PC-3 (cell line): ENCODE measurements around the gene BLNK. TPM values are rescaled to one million over a fixed set of nuclear protein-coding genes. Genes with fewer than 3 reads are reported as not detected.

ENCODE experiments used
- ATAC-seq: fragments of 200-7000 bp; cut with Tn5 transposase; 2 replicates; pipeline ENCODE4 v1.9.1; 2020; ENCODE audit warnings: mild to moderate bottlenecking, moderate library complexity
- BruUV-seq: library from RNA; stranded (reverse); fragments of 400-500 nt; replicated peaks from 2 replicates; lab custom pipeline; 2021; lab: Mats Ljungman, UMichigan
- CTCF ChIA-PET: fragments of 300-600 bp; sonication (Branson Sonifier 250); formaldehyde crosslinking; loops from one replicate; lab custom pipeline; 2022; ENCODE audit warnings: antibody characterized with exemption; lab: Charles Lee
- POLR2A ChIA-PET: fragments of 300-600 bp; sonication (Branson Sonifier 250); formaldehyde crosslinking; loops from one replicate; lab custom pipeline; 2022; ENCODE audit warnings: antibody characterized with exemption; ENCODE audit not compliant: unreplicated experiment; lab: Charles Lee
- DNase-seq: peaks from one replicate; pipeline ENCODE4 v3.0.0-alpha.2; 2015
- H2AFZ ChIP-seq: fragments of 300-600 bp; sonication (generic); 2 replicates; pipeline ENCODE4 v1.6.0; 2016; ENCODE audit warnings: antibody characterized with exemption, low read length
- H3F3A ChIP-seq: fragments of 300-600 bp; sonication (generic); one replicate; pipeline ENCODE4 v1.6.0; 2017; ENCODE audit warnings: antibody characterized with exemption, low read length, control low read depth, mild to moderate bottlenecking; ENCODE audit not compliant: unreplicated experiment
- H3K27ac ChIP-seq: fragments of 300-600 bp; sonication (generic); 2 replicates; pipeline ENCODE4 v1.5.1; 2016; ENCODE audit warnings: mild to moderate bottlenecking, low read length
- H3K27me3 ChIP-seq: fragments of 300-600 bp; sonication (generic); 2 replicates; pipeline ENCODE4 v1.6.1; 2016; ENCODE audit warnings: low read length, mixed read lengths
- H3K36me3 ChIP-seq: fragments of 300-600 bp; sonication (generic); 2 replicates; pipeline ENCODE4 v1.6.1; 2016; ENCODE audit warnings: low read depth, mixed run types, low read length, mixed read lengths
- H3K4me1 ChIP-seq: fragments of 300-600 bp; sonication (generic); 2 replicates; pipeline ENCODE4 v1.5.1; 2016; ENCODE audit warnings: low read length; ENCODE audit not compliant: insufficient read depth
- H3K4me2 ChIP-seq: fragments of 300-600 bp; sonication (generic); 2 replicates; pipeline ENCODE4 v1.6.0; 2016; ENCODE audit warnings: low read length
- H3K4me3 ChIP-seq: fragments of 300-600 bp; sonication (generic); 2 replicates; pipeline ENCODE4 v1.5.1; 2016; ENCODE audit warnings: mild to moderate bottlenecking, low read length, mixed read lengths
- H3K79me2 ChIP-seq: fragments of 300-600 bp; sonication (generic); 2 replicates; pipeline ENCODE4 v1.6.1; 2017; ENCODE audit warnings: low read length, mixed read lengths
- H3K9ac ChIP-seq: fragments of 300-600 bp; sonication (generic); 2 replicates; pipeline ENCODE4 v1.6.0; 2016; ENCODE audit warnings: mild to moderate bottlenecking, low read length
- H3K9me2 ChIP-seq: fragments of 300-600 bp; sonication (generic); replicated peaks from 2 replicates; pipeline ENCODE4 v1.6.1; 2016; ENCODE audit warnings: mixed run types, low read length, mixed read lengths
- H3K9me3 ChIP-seq: fragments of 300-600 bp; sonication (generic); 2 replicates; pipeline ENCODE4 v1.6.1; 2016; ENCODE audit warnings: low read length, mixed read lengths
- H4K20me1 ChIP-seq: fragments of 300-600 bp; sonication (generic); 2 replicates; pipeline ENCODE4 v1.6.1; 2016; ENCODE audit warnings: low read length, mixed read lengths
- CTCF ChIP-seq: fragments of 300-600 bp; sonication (generic); conservative IDR thresholded peaks from 2 replicates; pipeline ENCODE4 v1.5.1; 2017; ENCODE audit warnings: antibody characterized with exemption, low read depth, mild to moderate bottlenecking, low read length
- EZH2 ChIP-seq: fragments of 300-600 bp; sonication (generic); IDR thresholded peaks from one replicate; pipeline ENCODE4 v1.6.1; 2017; ENCODE audit warnings: antibody characterized with exemption, mild to moderate bottlenecking, low read length; ENCODE audit not compliant: unreplicated experiment
- EZH2phosphoT487 ChIP-seq: fragments of 300-600 bp; sonication (generic); IDR thresholded peaks from 2 replicates; pipeline ENCODE4 v1.6.1; 2018; ENCODE audit warnings: mild to moderate bottlenecking, antibody characterized with exemption, low read length, borderline replicate concordance
- intact Hi-C: fragments of 100-400 bp; cut with micrococcal nuclease; formaldehyde crosslinking; loops from 2 replicates; pipeline ENCODE4 v1.9.0; 2023
- total RNA-seq: library from RNA; depleted of rRNA; stranded (reverse); fragments of >200 nt; gene quantifications from 2 replicates; pipeline ENCODE4 v1.2.3, GENCODE V29; 2014

BLNK gene
- total RNA-seq, 1 experiment from 2014 or later = not detected

- no peaks in the 10 kb centered on the region for H3K9me3 ChIP-seq
- no peaks in the 10 kb centered on the region for H3K4me1 ChIP-seq
- ChIA-PET POLR2A (no interaction called here), CTCF (no interaction called here)
- no peaks in the 10 kb centered on the region for H4K20me1 ChIP-seq
- no peak overlapping the region for H2AFZ ChIP-seq
- no peak overlapping the region for H3K27ac ChIP-seq
- no peaks in the 10 kb centered on the region for H3K27me3 ChIP-seq
- ATAC-seq = no peak
- no peaks in the 10 kb centered on the region for H3K9me2 ChIP-seq
- intact Hi-C loops = no loop called here
- no peak overlapping the region for H3K4me2 ChIP-seq
- no peak for DNase-seq
- TF ChIP-seq EZH2phosphoT487 (no peak), EZH2 (no peak), CTCF (no peak)
- H3K79me2 ChIP-seq = no peaks in the 10 kb centered on the region
- no TSS peak for BruUV-seq
- H3K9ac ChIP-seq = no peak overlapping the region
- H3K36me3 ChIP-seq = no peaks in the 10 kb centered on the region
- H3F3A ChIP-seq = no peaks in the 10 kb centered on the region
- H3K4me3 ChIP-seq = no peak overlapping the region
Observed at GRCh38 chr10:96275685-96276418, 4.5 kb upstream of the BLNK start.

DNA sequence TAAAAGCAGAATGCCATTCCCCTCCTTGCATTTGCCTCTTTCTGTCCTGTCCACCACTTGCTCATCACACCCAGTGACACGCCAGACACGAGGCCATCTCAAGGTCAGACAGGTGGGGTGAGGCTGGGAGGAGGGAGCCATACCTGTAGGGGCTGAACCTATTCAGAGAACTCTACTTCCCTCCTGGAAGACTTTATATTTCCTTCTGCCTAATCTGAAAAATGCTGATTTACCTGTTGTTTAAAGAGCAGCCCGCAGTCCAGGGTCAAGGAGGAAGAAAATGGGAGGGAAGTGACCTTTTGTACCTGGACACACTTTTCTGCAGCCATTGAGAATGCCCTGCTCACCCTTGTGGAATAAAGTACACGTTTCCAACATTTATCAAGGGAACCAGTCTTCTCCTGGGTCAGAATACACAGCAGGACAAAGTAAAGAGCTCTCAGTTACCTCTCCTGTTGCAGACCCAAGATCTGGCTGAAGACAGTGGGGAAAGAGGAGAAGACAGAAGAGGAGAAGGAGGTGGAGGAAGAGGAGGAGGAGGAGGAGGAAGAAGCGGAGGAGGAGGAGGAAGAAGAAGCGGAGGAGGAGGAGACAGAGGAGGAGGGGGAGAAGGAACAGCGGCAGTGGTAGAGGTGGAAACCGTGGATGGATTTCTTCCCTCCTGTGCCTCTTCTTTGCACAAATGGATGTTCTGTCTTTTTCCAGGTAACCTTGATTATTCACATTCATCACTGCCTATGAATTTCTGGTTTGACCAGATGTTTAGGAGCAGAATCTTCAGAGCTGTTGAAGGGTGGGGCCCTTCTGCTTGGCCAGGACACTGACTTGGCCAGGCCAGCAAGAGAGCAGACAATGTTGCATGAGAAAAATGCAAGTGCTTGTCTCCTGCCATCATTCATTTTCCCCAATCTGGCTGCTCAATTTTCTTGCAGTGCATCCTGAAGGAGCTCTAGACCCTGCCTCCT lies 1.2 kb upstream of the BLNK start:
- no peaks in the 10 kb centered on the region for H3K36me3 ChIP-seq
- H2AFZ ChIP-seq = no peak overlapping the region
- H4K20me1 ChIP-seq = no peaks in the 10 kb centered on the region
- CTCF ChIA-PET = no interaction called here
- H3F3A ChIP-seq = no peaks in the 10 kb centered on the region
- ATAC-seq (no peak), DNase-seq (no peak)
- no peak for TF ChIP-seq EZH2
- no peak for TF ChIP-seq EZH2phosphoT487
- no peak for TF ChIP-seq CTCF
- no TSS peak for BruUV-seq
- no peak overlapping the region for H3K9ac ChIP-seq
- H3K9me3 ChIP-seq = no peaks in the 10 kb centered on the region
- H3K4me2 ChIP-seq = no peak overlapping the region
- intact Hi-C loops = no loop called here
- no peak overlapping the region for H3K4me3 ChIP-seq
- POLR2A ChIA-PET = no interaction called here
- H3K4me1 ChIP-seq = no peaks in the 10 kb centered on the region
- H3K9me2 ChIP-seq = no peaks in the 10 kb centered on the region
- no peak overlapping the region for H3K27ac ChIP-seq
- no peaks in the 10 kb centered on the region for H3K79me2 ChIP-seq
- H3K27me3 ChIP-seq = no peaks in the 10 kb centered on the region
